Lung (tissue), 12 donors: ENCODE data around the gene NRP2. TPM values are rescaled to one million over a fixed set of nuclear protein-coding genes. Genes with fewer than 3 reads are reported as not detected.

ENCODE experiments used
- ATAC-seq: fragments of 200-7000 bp; cut with Tn5 transposase; one replicate; pipeline ENCODE4 v1.9.1; 2020; ENCODE audit warnings: moderate number of reproducible peaks; ENCODE audit not compliant: insufficient read depth, low FRiP score
- DNase-seq, 3 donors: peaks; one replicate each; pipeline ENCODE4 v3.0.0-alpha.2; 2013 to 2017
- H3K27ac ChIP-seq, 2 donors: one replicate each; pipeline ENCODE4 v1.5.1; 2013; ENCODE audit warnings: mild to moderate bottlenecking in 2 of 2, moderate library complexity in 2 of 2, control low read depth in 1 of 2, inconsistent platforms in 1 of 2, low read depth in 1 of 2, low read length in 1 of 2
- H3K27me3 ChIP-seq, 3 donors: one replicate each; pipeline ENCODE4 v1.5.1; 2013; ENCODE audit warnings: low read length in 2 of 3; ENCODE audit not compliant: control insufficient read depth in 3 of 3, insufficient read depth in 3 of 3
- H3K36me3 ChIP-seq, 4 donors: one replicate each; pipeline ENCODE4 v1.5.1; 2013; ENCODE audit warnings: low read length in 4 of 4, mild to moderate bottlenecking in 1 of 4, moderate library complexity in 1 of 4; ENCODE audit not compliant: control insufficient read depth in 4 of 4, insufficient read depth in 4 of 4
- H3K4me1 ChIP-seq, 5 donors: one replicate each; pipeline ENCODE4 v1.5.1; 2013; ENCODE audit warnings: low read length in 5 of 5, mild to moderate bottlenecking in 2 of 5, moderate library complexity in 1 of 5; ENCODE audit not compliant: control insufficient read depth in 5 of 5, insufficient read depth in 5 of 5
- H3K4me3 ChIP-seq: one replicate; pipeline ENCODE4 v1.5.1; 2013; ENCODE audit warnings: mild to moderate bottlenecking, control low read depth, moderate library complexity
- H3K9ac ChIP-seq, 2 donors: one replicate each; pipeline ENCODE4 v1.5.1; 2013; ENCODE audit warnings: low read length in 2 of 2, control low read depth in 1 of 2; ENCODE audit not compliant: insufficient read depth in 1 of 2
- H3K9me3 ChIP-seq, 4 donors: one replicate each; pipeline ENCODE4 v1.5.1; 2013; ENCODE audit warnings: low read length in 3 of 4, mild to moderate bottlenecking in 1 of 4, moderate library complexity in 1 of 4; ENCODE audit not compliant: control insufficient read depth in 4 of 4, insufficient read depth in 3 of 4
- WGBS, 2 donors: extraction: QIAGEN DNeasy Blood & Tissue Kit; methylation state at CpG; one replicate each; pipeline ENCODE4 v1.1.7; 2013; 5-methylcytosine and 5-hydroxymethylcytosine counted together
- polyA plus RNA-seq, 2 donors: library from polyadenylated mRNA; stranded (reverse); fragments of 200-250 nt; gene quantifications; one replicate each; pipeline ENCODE4 v1.2.1, GENCODE V29; 2013
- total RNA-seq, 2 donors: library from RNA; depleted of rRNA in 1 of 2; stranded (reverse); fragments of >200 nt in 1 of 2; gene quantifications; one replicate each; pipeline ENCODE4 v1.2.1, GENCODE V29; 2014 to 2021
- TF ChIP-seq, protein P1 (sequence below): IDR thresholded peaks from 2 replicates; pipeline ENCODE4 v1.5.1; 2012; ENCODE audit warnings: mild to moderate bottlenecking; ENCODE audit errors: control extremely low read depth, extremely low read depth
- donor health status: control.
- donor health status: control.
- donor health status: Bipolar disorder and iron deficiency.
- donor health status: healthy.
- donor health status: DM: yes; HTN: yes; CAD: no.

NRP2 gene
- total and polyA plus RNA-seq, 4 donors: 20.4 to 125 (median 63.2) TPM

DNA sequence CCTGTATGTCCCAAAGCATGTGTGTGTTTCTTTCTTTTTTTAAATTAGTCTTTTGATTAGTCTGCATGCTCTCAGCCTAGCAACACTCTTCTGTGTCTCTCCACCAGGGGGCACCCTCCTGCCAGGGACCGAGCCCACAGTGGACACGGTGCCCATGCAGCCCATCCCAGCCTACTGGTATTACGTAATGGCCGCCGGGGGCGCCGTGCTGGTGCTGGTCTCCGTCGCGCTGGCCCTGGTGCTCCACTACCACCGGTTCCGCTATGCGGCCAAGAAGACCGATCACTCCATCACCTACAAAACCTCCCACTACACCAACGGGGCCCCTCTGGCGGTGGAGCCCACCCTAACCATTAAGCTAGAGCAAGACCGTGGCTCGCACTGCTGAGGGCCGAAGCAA lies 93.8 kb downstream of the NRP2 start:
- H3K27me3 ChIP-seq: no peaks in the 10 kb centered on the region
- no peak for ATAC-seq
- H3K9ac ChIP-seq: no peak overlapping the region
- peaks cover 0 to 7% (median 4%) of the 10 kb centered on the region in 4 donors for H3K36me3 ChIP-seq
- H3K4me3 ChIP-seq: no peak overlapping the region
- 78 to 87% methylated on average over 19 of the region's 19 CpGs for WGBS, 2 donors
- DNase-seq: no peak
- TF ChIP-seq, protein P1, sequence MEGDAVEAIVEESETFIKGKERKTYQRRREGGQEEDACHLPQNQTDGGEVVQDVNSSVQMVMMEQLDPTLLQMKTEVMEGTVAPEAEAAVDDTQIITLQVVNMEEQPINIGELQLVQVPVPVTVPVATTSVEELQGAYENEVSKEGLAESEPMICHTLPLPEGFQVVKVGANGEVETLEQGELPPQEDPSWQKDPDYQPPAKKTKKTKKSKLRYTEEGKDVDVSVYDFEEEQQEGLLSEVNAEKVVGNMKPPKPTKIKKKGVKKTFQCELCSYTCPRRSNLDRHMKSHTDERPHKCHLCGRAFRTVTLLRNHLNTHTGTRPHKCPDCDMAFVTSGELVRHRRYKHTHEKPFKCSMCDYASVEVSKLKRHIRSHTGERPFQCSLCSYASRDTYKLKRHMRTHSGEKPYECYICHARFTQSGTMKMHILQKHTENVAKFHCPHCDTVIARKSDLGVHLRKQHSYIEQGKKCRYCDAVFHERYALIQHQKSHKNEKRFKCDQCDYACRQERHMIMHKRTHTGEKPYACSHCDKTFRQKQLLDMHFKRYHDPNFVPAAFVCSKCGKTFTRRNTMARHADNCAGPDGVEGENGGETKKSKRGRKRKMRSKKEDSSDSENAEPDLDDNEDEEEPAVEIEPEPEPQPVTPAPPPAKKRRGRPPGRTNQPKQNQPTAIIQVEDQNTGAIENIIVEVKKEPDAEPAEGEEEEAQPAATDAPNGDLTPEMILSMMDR: peak; percentile 9
- H3K4me1 ChIP-seq: peaks cover 0 to 49% (median 20%) of the 10 kb centered on the region in 5 donors
- H3K27ac ChIP-seq: no peak overlapping the region
- H3K9me3 ChIP-seq: no peaks in the 10 kb centered on the region

DNA sequence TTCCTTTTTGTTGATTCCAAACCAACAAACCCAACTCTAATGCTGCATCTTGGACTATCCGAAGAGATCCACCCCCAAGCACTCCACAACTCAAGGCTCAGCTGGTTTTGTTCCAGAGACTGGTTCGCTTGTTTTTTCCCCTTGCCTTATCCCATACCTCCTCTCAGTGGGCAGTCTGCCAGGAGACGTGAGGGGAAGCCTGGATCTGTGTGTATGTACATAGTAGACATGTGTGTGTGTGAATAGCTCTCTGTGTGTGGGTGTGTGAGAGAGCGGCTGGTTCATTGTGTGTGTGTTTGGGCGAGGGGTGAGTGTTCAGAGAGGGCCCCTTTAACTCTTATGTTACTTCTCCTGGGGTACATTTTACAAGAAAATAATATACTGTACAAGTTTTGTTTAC lies 94.4 kb downstream of the NRP2 start:
- ATAC-seq (no peak), DNase-seq (peak in 2 of 3 donors; percentile 66 to 72)
- Histone ChIP-seq H3K36me3 (peaks cover 0 to 7% (median 4%) of the 10 kb centered on the region in 4 donors), H3K4me1 (peaks cover 0 to 49% (median 21%) of the 10 kb centered on the region in 5 donors), H3K4me3 (no peak overlapping the region), H3K27me3 (no peaks in the 10 kb centered on the region), H3K9ac (no peak overlapping the region), H3K9me3 (no peaks in the 10 kb centered on the region), H3K27ac (no peak overlapping the region)
- TF ChIP-seq, protein P1: no peak
- 70 to 80% methylated on average over 5 of the region's 5 CpGs for WGBS, 2 donors

DNA sequence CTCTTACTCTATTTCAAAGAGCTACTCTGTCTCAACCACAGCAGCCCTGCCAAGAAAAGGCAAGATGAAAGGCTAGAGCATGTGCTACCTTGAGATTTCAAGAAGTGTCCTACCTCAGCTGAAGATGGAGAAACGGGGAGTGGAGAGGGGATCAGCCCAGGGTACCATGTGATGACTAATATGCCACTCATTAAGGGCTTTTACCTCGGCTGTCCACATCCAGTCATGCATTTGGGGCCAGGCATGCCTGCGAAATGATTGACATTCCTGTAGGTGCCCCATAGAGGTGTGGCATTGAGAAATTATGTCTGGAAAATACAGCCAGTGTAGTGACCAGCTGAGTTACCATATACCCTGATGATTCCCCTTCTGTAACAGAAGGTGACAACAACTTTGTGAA lies 96.1 kb downstream of the NRP2 start:
- Histone ChIP-seq H3K9me3 (no peaks in the 10 kb centered on the region), H3K27me3 (no peaks in the 10 kb centered on the region), H3K4me1 (peaks cover 0 to 44% (median 19%) of the 10 kb centered on the region in 5 donors), H3K36me3 (peaks cover 0 to 5% (median 4%) of the 10 kb centered on the region in 4 donors), H3K9ac (no peak overlapping the region), H3K4me3 (no peak overlapping the region), H3K27ac (no peak overlapping the region)
- ATAC-seq (peak; percentile 39), DNase-seq (no peak)
- TF ChIP-seq, protein P1: no peak
- 72 to 93% methylated on average over 3 of the region's 3 CpGs for WGBS, 2 donors

DNA sequence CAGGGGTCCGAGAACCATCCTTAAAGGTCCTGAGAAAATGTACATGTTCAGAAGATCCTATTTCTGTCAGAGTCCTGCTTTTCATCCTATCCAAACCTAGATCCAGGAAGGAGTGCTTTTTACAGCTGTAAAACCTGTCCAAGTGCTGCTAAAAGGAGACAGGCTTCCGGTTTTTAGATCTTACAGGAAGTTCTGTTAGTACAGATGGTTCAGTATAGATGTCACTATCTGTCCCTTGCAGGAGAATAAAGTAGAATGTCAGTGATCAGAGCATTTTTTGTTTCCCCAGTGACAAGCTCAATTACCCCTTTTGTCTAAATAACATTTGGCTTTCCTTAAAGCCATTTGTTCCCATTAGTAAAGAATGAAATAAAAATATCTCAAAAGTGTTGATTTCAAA lies 98.3 kb downstream of the NRP2 start:
- Histone ChIP-seq H3K9ac (no peak overlapping the region), H3K27ac (no peak overlapping the region), H3K27me3 (no peaks in the 10 kb centered on the region), H3K9me3 (no peaks in the 10 kb centered on the region), H3K4me3 (no peak overlapping the region), H3K4me1 (peaks cover 0 to 42% (median 18%) of the 10 kb centered on the region in 5 donors), H3K36me3 (peaks cover 0 to 5% (median 4%) of the 10 kb centered on the region in 4 donors)
- ATAC-seq (no peak), DNase-seq (no peak)
- TF ChIP-seq, protein P1: no peak
- 45 to 61% methylated on average over 2 of the region's 2 CpGs for WGBS, 2 donors
